CD14-positive monocyte (primary cell): Measurements from ENCODE around the gene CELF4. TPM values are rescaled to one million over a fixed set of nuclear protein-coding genes. Genes with fewer than 3 reads are reported as not detected.

ENCODE experiments used
- DNase-seq, 3 donors: peaks; one replicate each; pipeline ENCODE4 v3.0.0-alpha.2; 2011 to 2022
- H2AFZ ChIP-seq: 2 replicates; pipeline ENCODE4 v1.6.0; 2012; ENCODE audit warnings: mild to moderate bottlenecking, low read depth, low read length, inconsistent platforms; ENCODE audit not compliant: insufficient read depth, poor library complexity, severe bottlenecking
- H3K27ac ChIP-seq, 2 donors: 1 replicate in 1 of 2; 2 replicates in 1 of 2; pipeline ENCODE4 v1.5.1; 2012 to 2013; ENCODE audit warnings: low read length in 2 of 2, control low read depth in 1 of 2, inconsistent platforms in 1 of 2, low read depth in 1 of 2, mild to moderate bottlenecking in 1 of 2
- H3K27me3 ChIP-seq, 2 donors: one replicate each; pipeline versions ENCODE4 v1.6.0 to v1.6.1; 2011 to 2013; ENCODE audit warnings: low read length in 2 of 2; ENCODE audit not compliant: control insufficient read depth in 2 of 2, insufficient read depth in 2 of 2
- H3K36me3 ChIP-seq, 2 donors: replicated peaks in 1 of 2; 1 replicate in 1 of 2; 2 replicates in 1 of 2; pipeline versions ENCODE4 v1.5.1 to v1.6.1; 2012 to 2013; ENCODE audit warnings: low read length in 2 of 2, control low read depth in 1 of 2, inconsistent platforms in 1 of 2, mild to moderate bottlenecking in 1 of 2; ENCODE audit not compliant: insufficient read depth in 2 of 2, control insufficient read depth in 1 of 2
- H3K4me1 ChIP-seq, 2 donors: 1 replicate in 1 of 2; 2 replicates in 1 of 2; pipeline versions ENCODE4 v1.5.1 to v1.6.1; 2012 to 2013; ENCODE audit warnings: low read length in 2 of 2, control low read depth in 1 of 2, inconsistent platforms in 1 of 2, mild to moderate bottlenecking in 1 of 2, moderate library complexity in 1 of 2; ENCODE audit not compliant: insufficient read depth in 2 of 2, control insufficient read depth in 1 of 2
- H3K4me2 ChIP-seq: replicated peaks from 2 replicates; pipeline ENCODE3; 2012; ENCODE audit warnings: low read length, moderate library complexity, mild to moderate bottlenecking; ENCODE audit not compliant: poor library complexity, severe bottlenecking; ENCODE audit errors: extremely low read depth
- H3K4me3 ChIP-seq, 3 experiments: fragments of 200-600 bp in 1 of 3; sonication (generic) in 1 of 3; replicated peaks in 1 of 3; 1 replicate in 2 of 3; 2 replicates in 1 of 3; pipeline ENCODE4 v1.5.1; 2011 to 2013; ENCODE audit warnings: low read length in 3 of 3, mild to moderate bottlenecking in 3 of 3, control low read depth in 2 of 3, low read depth in 2 of 3, inconsistent platforms in 1 of 3, moderate library complexity in 1 of 3
- H3K79me2 ChIP-seq: 2 replicates; pipeline ENCODE4 v1.6.0; 2012; ENCODE audit warnings: mild to moderate bottlenecking, control low read depth, inconsistent platforms, low read length, moderate library complexity; ENCODE audit not compliant: insufficient read depth
- H3K9ac ChIP-seq: 2 replicates; pipeline ENCODE4 v1.6.0; 2017; ENCODE audit warnings: low read length, mild to moderate bottlenecking; ENCODE audit not compliant: insufficient read depth, poor library complexity, severe bottlenecking
- H3K9me3 ChIP-seq, 2 donors: replicated peaks in 1 of 2; 1 replicate in 1 of 2; 2 replicates in 1 of 2; pipeline versions ENCODE4 v1.5.1 to v1.6.1; 2012 to 2013; ENCODE audit warnings: low read length in 2 of 2, control low read depth in 1 of 2; ENCODE audit not compliant: control insufficient read depth in 1 of 2, insufficient read depth in 1 of 2
- H4K20me1 ChIP-seq: 2 replicates; pipeline ENCODE4 v1.6.0; 2012; ENCODE audit warnings: mild to moderate bottlenecking, low read length, control low read depth, moderate library complexity; ENCODE audit not compliant: insufficient read depth
- H3K27ac Mint-ChIP-seq, 7 donors: one replicate each; pipeline ENCODE4 v1.8.0; 2020; ENCODE audit warnings: mild to moderate bottlenecking in 7 of 7, mixed read lengths in 7 of 7, moderate library complexity in 6 of 7, inconsistent platforms in 2 of 7
- H3K27me3 Mint-ChIP-seq, 3 donors: one replicate each; pipeline ENCODE4 v1.8.0; 2021 to 2022; ENCODE audit warnings: low read depth in 3 of 3, mild to moderate bottlenecking in 3 of 3, mixed read lengths in 3 of 3, moderate library complexity in 3 of 3, inconsistent platforms in 1 of 3
- H3K36me3 Mint-ChIP-seq, 2 donors: one replicate each; pipeline ENCODE4 v1.8.0; 2020; ENCODE audit warnings: mixed read lengths in 2 of 2, inconsistent platforms in 1 of 2, mild to moderate bottlenecking in 1 of 2
- H3K4me1 Mint-ChIP-seq: one replicate; pipeline ENCODE4 v1.8.0; 2020; ENCODE audit warnings: mild to moderate bottlenecking, mixed read lengths
- H3K4me3 Mint-ChIP-seq, 2 donors: one replicate each; pipeline ENCODE4 v1.8.0; 2020; ENCODE audit warnings: mild to moderate bottlenecking in 2 of 2, mixed read lengths in 2 of 2, moderate library complexity in 1 of 2
- H3K9me3 Mint-ChIP-seq, 7 donors: one replicate each; pipeline ENCODE4 v1.8.0; 2020 to 2022; ENCODE audit warnings: mixed read lengths in 7 of 7, mild to moderate bottlenecking in 6 of 7, moderate library complexity in 6 of 7, inconsistent platforms in 2 of 7
- CTCF ChIP-seq: fragments of 200-600 bp; IDR thresholded peaks from one replicate; pipeline ENCODE4 v1.8.0; 2022; ENCODE audit warnings: antibody characterized with exemption, mild to moderate bottlenecking
- WGBS: methylation state at CpG from one replicate; pipeline ENCODE4 v1.1.5; 2013; ENCODE audit warnings: missing lambda C conversion rate; ENCODE audit not compliant: insufficient coverage; 5-methylcytosine and 5-hydroxymethylcytosine counted together
- intact Hi-C, 2 donors: fragments of 100-400 bp; cut with micrococcal nuclease; formaldehyde crosslinking; loops; one replicate each; pipeline versions ENCODE4 v1.15.0 to v1.15.1; 2023
- polyA plus RNA-seq, 3 donors: library from polyadenylated mRNA; depleted of rRNA in 1 of 3; unstranded in 2 of 3; stranded (reverse) in 1 of 3; fragments of 300-500 nt in 2 of 3; fragments of >200 nt in 1 of 3; fragmentation: Illumina TruSeq in 2 of 3; gene quantifications; 1 replicate in 2 of 3; 2 replicates in 1 of 3; pipeline ENCODE4 v1.2.3, GENCODE V29; 2012 to 2021

The CELF4 gene
- polyA plus RNA-seq, 3 donors: not detected

GRCh38 chr18:37420315-37420880 is 145.2 kb downstream of the CELF4 start:
- 88% methylated on average over 7 of the region's 7 CpGs for whole genome bisulfite sequencing
- Histone ChIP-seq H3K79me2 (no peaks in the 10 kb centered on the region), H3K4me1 (no peaks in the 10 kb centered on the region), H3K36me3 (no peaks in the 10 kb centered on the region), H4K20me1 (no peaks in the 10 kb centered on the region), H3K9ac (no peak overlapping the region), H3K4me3 (no peak overlapping the region), H3K27me3 (no peaks in the 10 kb centered on the region), H3K27ac (no peak overlapping the region), H3K4me2 (no peak overlapping the region), H2AFZ (no peak overlapping the region), H3K9me3 (no peaks in the 10 kb centered on the region)
- intact Hi-C loops: no loop called here
- peaks cover 0 to 9% (median 2%) of the 10 kb centered on the region in 7 donors for H3K9me3 Mint-ChIP-seq
- no peak for TF ChIP-seq CTCF
- peaks cover 5 to 7% (median 5%) of the 10 kb centered on the region in 3 donors for H3K27me3 Mint-ChIP-seq
- no peak for DNase-seq
- H3K27ac Mint-ChIP-seq: peak overlapping the region in 1 of 7 donors; percentile 20
- no peaks in the 10 kb centered on the region for H3K4me1 Mint-ChIP-seq
- H3K4me3 Mint-ChIP-seq: no peak overlapping the region
- H3K36me3 Mint-ChIP-seq: no peaks in the 10 kb centered on the region

DNA sequence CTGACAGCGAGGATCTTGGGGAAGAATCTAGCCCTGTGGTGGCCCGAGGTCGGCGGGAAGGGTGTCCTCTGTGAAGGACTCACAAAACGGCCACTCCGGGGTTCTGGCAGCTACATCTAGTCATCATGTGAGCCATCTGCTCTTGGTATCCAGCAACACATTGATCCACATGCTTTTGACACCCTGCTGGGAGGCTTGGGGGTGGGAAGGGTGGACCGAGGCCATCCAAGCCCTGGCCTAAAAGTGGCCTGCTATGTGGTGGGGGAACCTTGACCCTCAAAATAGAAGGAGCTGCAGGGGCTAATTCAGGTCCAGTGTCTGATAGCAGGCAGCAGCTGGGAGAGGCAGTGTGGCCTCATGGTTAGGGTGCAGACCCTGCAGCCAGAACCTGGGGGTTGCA is 145.7 kb downstream of the CELF4 start:
- H3K36me3 ChIP-seq: no peaks in the 10 kb centered on the region
- intact Hi-C loops: no loop called here
- no peak overlapping the region for H3K4me2 ChIP-seq
- Mint-ChIP-seq H3K36me3 (no peaks in the 10 kb centered on the region), H3K4me1 (no peaks in the 10 kb centered on the region), H3K4me3 (no peak overlapping the region), H3K9me3 (peaks cover 0 to 9% (median 2%) of the 10 kb centered on the region in 7 donors), H3K27ac (no peak overlapping the region), H3K27me3 (peaks cover 5 to 7% (median 5%) of the 10 kb centered on the region in 3 donors)
- H3K9ac ChIP-seq: no peak overlapping the region
- H4K20me1 ChIP-seq: no peaks in the 10 kb centered on the region
- no peaks in the 10 kb centered on the region for H3K9me3 ChIP-seq
- no peak overlapping the region for H2AFZ ChIP-seq
- no peaks in the 10 kb centered on the region for H3K4me1 ChIP-seq
- H3K27ac ChIP-seq: no peak overlapping the region
- 92% methylated on average over 5 of the region's 7 CpGs for WGBS
- no peak for TF ChIP-seq CTCF
- DNase-seq: no peak
- no peaks in the 10 kb centered on the region for H3K27me3 ChIP-seq
- H3K79me2 ChIP-seq: no peaks in the 10 kb centered on the region
- no peak overlapping the region for H3K4me3 ChIP-seq
